K562 (cell line): ENCODE data around the gene AOC3. TPM values are rescaled to one million over a fixed set of nuclear protein-coding genes. Genes with fewer than 3 reads are reported as not detected.

Source experiments
- ATF2 ChIP-seq: sonication (generic); formaldehyde crosslinking; IDR thresholded peaks from 2 replicates; pipeline ENCODE4 v1.8.1; 2022; ENCODE audit warnings: missing genetic modification reagents
- BMI1 ChIP-seq: fragments of 150-350 bp; IDR thresholded peaks from 2 replicates; pipeline ENCODE4 v1.6.1; 2014; ENCODE audit warnings: low read length
- COPS2 ChIP-seq: fragments of 450-650 bp; conservative IDR thresholded peaks from 2 replicates; pipeline ENCODE4 v1.6.1; 2016; ENCODE audit warnings: mild to moderate bottlenecking, moderate library complexity
- CREBBP ChIP-seq: IDR thresholded peaks from one replicate; pipeline ENCODE4 v1.6.1; 2012; ENCODE audit warnings: low read depth, mild to moderate bottlenecking, control low read depth, inconsistent platforms, low read length
- EP400 ChIP-seq: fragments of 450-650 bp; IDR thresholded peaks from 2 replicates; pipeline ENCODE4 v1.6.1; 2017; ENCODE audit warnings: antibody characterized with exemption, mild to moderate bottlenecking, moderate library complexity
- FOS ChIP-seq: IDR thresholded peaks from 3 replicates; pipeline ENCODE4 v1.6.1; 2011; ENCODE audit not compliant: insufficient read length; ENCODE audit errors: extremely low read depth
- FOXA1 ChIP-seq: fragments of 450-650 bp; IDR thresholded peaks from 2 replicates; pipeline ENCODE4 v1.6.1; 2016; ENCODE audit warnings: mild to moderate bottlenecking, borderline replicate concordance
- HINFP ChIP-seq: fragments of 450-650 bp; conservative IDR thresholded peaks from 2 replicates; pipeline ENCODE4 v1.6.1; 2016; ENCODE audit warnings: missing genetic modification characterization, low read depth, mild to moderate bottlenecking, control low read depth, missing compliant biosample characterization
- KLF16 ChIP-seq: IDR thresholded peaks from 2 replicates; pipeline ENCODE4 v1.6.1; 2016; ENCODE audit warnings: antibody characterized with exemption
- NKRF ChIP-seq: fragments of 450-650 bp; IDR thresholded peaks from 2 replicates; pipeline ENCODE4 v1.6.1; 2016; ENCODE audit warnings: borderline replicate concordance
- SRF ChIP-seq, 2 experiments: fragments of 250-450, 450-650 bp in 1 of 2; sonication (Bioruptor Pico) in 1 of 2; sonication (generic) in 1 of 2; formaldehyde crosslinking; IDR thresholded peaks; 2 replicates each; pipeline versions ENCODE4 v1.5.0 to v1.5.1; 2020 to 2022; ENCODE audit warnings: mild to moderate bottlenecking in 1 of 2, missing genetic modification reagents in 1 of 2
- ZBTB2 ChIP-seq: fragments of 450-650 bp; IDR thresholded peaks from 2 replicates; pipeline ENCODE4 v1.6.1; 2016; ENCODE audit warnings: antibody characterized with exemption
- ZHX1 ChIP-seq: fragments of 150-350 bp; conservative IDR thresholded peaks from 2 replicates; pipeline ENCODE4 v1.6.1; 2014; ENCODE audit warnings: low read length
- ZNF143 ChIP-seq: sonication (generic); formaldehyde crosslinking; IDR thresholded peaks from 2 replicates; pipeline ENCODE4 v1.9.0; 2022; ENCODE audit warnings: mild to moderate bottlenecking, missing genetic modification reagents
- ZNF639 ChIP-seq, 2 experiments: fragments of 200-800 bp in 1 of 2; sonication (Bioruptor generic) in 1 of 2; sonication (generic) in 1 of 2; formaldehyde crosslinking in 1 of 2; IDR thresholded peaks in 1 of 2; conservative IDR thresholded peaks in 1 of 2; 2 replicates each; pipeline versions ENCODE4 v1.5.0 to v1.6.1; 2016 to 2020; ENCODE audit warnings: missing compliant biosample characterization in 1 of 2, missing genetic modification characterization in 1 of 2, missing genetic modification reagents in 1 of 2
- ZZZ3 ChIP-seq: fragments of 450-650 bp; IDR thresholded peaks from 2 replicates; pipeline ENCODE4 v1.6.1; 2016; ENCODE audit warnings: antibody characterized with exemption, mild to moderate bottlenecking, moderate library complexity
- polyA plus RNA-seq, 8 experiments: library from polyadenylated mRNA; depleted of rRNA in 4 of 8; stranded (reverse) in 5 of 8; unstranded in 3 of 8; fragments of >200 nt; fragmentation: Nextera tagmentation in 2 of 8; fragmentation: Illumina TruSeq in 1 of 8; extraction: Ambion mirVana in 2 of 8; extraction: Trizol in 1 of 8; gene quantifications; 2 replicates each; pipeline versions ENCODE4 v1.2.1 to v1.2.3, GENCODE V29; 2011 to 2014; ENCODE audit warnings: inconsistent platforms in 1 of 8, missing spikeins in 1 of 8
- total RNA-seq, 7 experiments: library from RNA; depleted of rRNA in 6 of 7; stranded (reverse); fragments of >200 nt in 6 of 7; fragmentation: Illumina TruSeq in 2 of 7; extraction: Trizol in 2 of 7; gene quantifications; 2 replicates each; pipeline versions ENCODE4 v1.2.1 to v1.2.3, GENCODE V29; 2011 to 2021; ENCODE audit warnings: low replicate concordance in 1 of 7

The AOC3 gene
- total and polyA plus RNA-seq, 9 of the 15 experiments (the other 6 are each of a cell fraction or from before 2014, with no cell fraction given), result 0.09 to 0.42 (median 0.22) TPM; not detected in 3

- TF ChIP-seq HINFP (tag) (no peak), FOXA1 (no peak), ATF2 (CRISPR knock-in tag) (no peak), CREBBP (no peak), ZBTB2 (no peak), ZNF143 (CRISPR knock-in tag) (no peak), SRF (CRISPR knock-in tag; IDR thresholded peaks at IDR 0.05) (no peak), FOS (no peak), BMI1 (no peak), ZZZ3 (0 out of 2 replicates have a peak, but pooled peaks have one; percentile 46), ZHX1 (no peak), EP400 (no peak), KLF16 (peak; percentile 77), COPS2 (no peak), ZNF639 (CRISPR knock-in tag; conservative IDR thresholded peaks at IDR 0.05 in 1 of 2, IDR thresholded peaks at IDR 0.05 in 1 of 2) (no peak), NKRF (no peak)
Observed at GRCh38 chr17:42843358-42843934, 7.6 kb upstream of the AOC3 start (continued).
